SK-N-SH treated with all-trans-retinoic acid at 6 μM for 48 hours (cell line): Measurements from ENCODE around the gene NGFR.

ENCODE experiments used
- ATAC-seq: fragments of 200-7000 bp; cut with Tn5 transposase; 3 replicates; pipeline ENCODE4 v1.9.1; 2020; ENCODE audit warnings: mild to moderate bottlenecking, moderate library complexity
- ARNTL ChIP-seq: fragments of 450-650 bp; formaldehyde crosslinking; IDR thresholded peaks from 2 replicates; pipeline ENCODE4 v1.5.0; 2020; ENCODE audit warnings: low read depth, mild to moderate bottlenecking, moderate library complexity, borderline replicate concordance
- BACH2 ChIP-seq: fragments of 250-450 bp; sonication (Bioruptor Pico); IDR thresholded peaks from 2 replicates; pipeline ENCODE4 v1.9.0; 2021; ENCODE audit warnings: mild to moderate bottlenecking, borderline replicate concordance
- CSDC2 ChIP-seq: fragments of 250-450 bp; sonication (Bioruptor Pico); IDR thresholded peaks from 2 replicates; pipeline ENCODE4 v1.5.0; 2020; ENCODE audit warnings: mild to moderate bottlenecking, moderate library complexity
- ESRRG ChIP-seq: fragments of 250-450 bp; sonication (Bioruptor Pico); IDR thresholded peaks from 2 replicates; pipeline ENCODE4 v1.6.1; 2021; ENCODE audit warnings: mild to moderate bottlenecking
- GLIS3 ChIP-seq: fragments of 250-450 bp; sonication (Bioruptor Pico); IDR thresholded peaks from 2 replicates; pipeline ENCODE4 v1.5.0; 2020; ENCODE audit warnings: mild to moderate bottlenecking, moderate library complexity
- ISL1 ChIP-seq: fragments of 250-450 bp; sonication (Bioruptor Pico); IDR thresholded peaks from 2 replicates; pipeline ENCODE4 v2.1.2; 2022; ENCODE audit warnings: mild to moderate bottlenecking, moderate library complexity
- OSR1 ChIP-seq: fragments of 250-450 bp; sonication (Bioruptor Pico); IDR thresholded peaks from 2 replicates; pipeline ENCODE4 v1.8.0; 2022; ENCODE audit warnings: moderate library complexity, mild to moderate bottlenecking, inconsistent platforms
- PPARA ChIP-seq: fragments of 250-450 bp; sonication (Bioruptor Pico); IDR thresholded peaks from 2 replicates; pipeline ENCODE4 v1.5.0; 2020; ENCODE audit warnings: mild to moderate bottlenecking, borderline replicate concordance
- RARB ChIP-seq: fragments of 250-450 bp; sonication (Bioruptor Pico); IDR thresholded peaks from 2 replicates; pipeline ENCODE4 v1.8.0; 2021; ENCODE audit warnings: mild to moderate bottlenecking, moderate library complexity
- TCF4 ChIP-seq: fragments of 250-450 bp; sonication (Bioruptor Pico); IDR thresholded peaks from 2 replicates; pipeline ENCODE4 v1.8.0; 2021; ENCODE audit warnings: mild to moderate bottlenecking, moderate library complexity, borderline replicate concordance
- TOX ChIP-seq: fragments of 250-450 bp; sonication (Bioruptor Pico); IDR thresholded peaks from 2 replicates; pipeline ENCODE4 v1.8.0; 2021; ENCODE audit warnings: mild to moderate bottlenecking, moderate library complexity, borderline replicate concordance
- ZC3H10 ChIP-seq: fragments of 250-450 bp; sonication (Bioruptor Pico); IDR thresholded peaks from 2 replicates; pipeline ENCODE4 v1.5.1; 2021; ENCODE audit warnings: mild to moderate bottlenecking, moderate library complexity
- ZFP3 ChIP-seq: fragments of 250-450 bp; sonication (Bioruptor Pico); IDR thresholded peaks from 2 replicates; pipeline ENCODE4 v1.5.0; 2020; ENCODE audit warnings: mild to moderate bottlenecking, moderate library complexity
- ZNF565 ChIP-seq: fragments of 450-650 bp; formaldehyde crosslinking; conservative IDR thresholded peaks from 2 replicates; pipeline ENCODE4 v1.5.0; 2020; ENCODE audit warnings: low read depth, mild to moderate bottlenecking, moderate library complexity
- ZNF8 ChIP-seq: fragments of 450-650 bp; formaldehyde crosslinking; IDR thresholded peaks from 2 replicates; pipeline ENCODE4 v1.5.0; 2020; ENCODE audit warnings: mild to moderate bottlenecking, moderate library complexity
- TF ChIP-seq, protein P1 (sequence below): fragments of 250-450 bp; sonication (Bioruptor Pico); IDR thresholded peaks from 2 replicates; pipeline ENCODE4 v1.8.0; 2020; ENCODE audit warnings: mild to moderate bottlenecking, moderate library complexity, borderline replicate concordance
- TF ChIP-seq, protein P2 (sequence below): fragments of 250-450 bp; sonication (Bioruptor Pico); IDR thresholded peaks from 2 replicates; pipeline ENCODE4 v1.8.0; 2021; ENCODE audit warnings: low read depth, mild to moderate bottlenecking, moderate library complexity, borderline replicate concordance
- TF ChIP-seq, protein P3 (sequence below): fragments of 250-450 bp; sonication (Bioruptor Pico); IDR thresholded peaks from 2 replicates; pipeline ENCODE4 v1.5.1; 2021; ENCODE audit warnings: mild to moderate bottlenecking, moderate library complexity

Gene NGFR, protein sequence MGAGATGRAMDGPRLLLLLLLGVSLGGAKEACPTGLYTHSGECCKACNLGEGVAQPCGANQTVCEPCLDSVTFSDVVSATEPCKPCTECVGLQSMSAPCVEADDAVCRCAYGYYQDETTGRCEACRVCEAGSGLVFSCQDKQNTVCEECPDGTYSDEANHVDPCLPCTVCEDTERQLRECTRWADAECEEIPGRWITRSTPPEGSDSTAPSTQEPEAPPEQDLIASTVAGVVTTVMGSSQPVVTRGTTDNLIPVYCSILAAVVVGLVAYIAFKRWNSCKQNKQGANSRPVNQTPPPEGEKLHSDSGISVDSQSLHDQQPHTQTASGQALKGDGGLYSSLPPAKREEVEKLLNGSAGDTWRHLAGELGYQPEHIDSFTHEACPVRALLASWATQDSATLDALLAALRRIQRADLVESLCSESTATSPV

DNA sequence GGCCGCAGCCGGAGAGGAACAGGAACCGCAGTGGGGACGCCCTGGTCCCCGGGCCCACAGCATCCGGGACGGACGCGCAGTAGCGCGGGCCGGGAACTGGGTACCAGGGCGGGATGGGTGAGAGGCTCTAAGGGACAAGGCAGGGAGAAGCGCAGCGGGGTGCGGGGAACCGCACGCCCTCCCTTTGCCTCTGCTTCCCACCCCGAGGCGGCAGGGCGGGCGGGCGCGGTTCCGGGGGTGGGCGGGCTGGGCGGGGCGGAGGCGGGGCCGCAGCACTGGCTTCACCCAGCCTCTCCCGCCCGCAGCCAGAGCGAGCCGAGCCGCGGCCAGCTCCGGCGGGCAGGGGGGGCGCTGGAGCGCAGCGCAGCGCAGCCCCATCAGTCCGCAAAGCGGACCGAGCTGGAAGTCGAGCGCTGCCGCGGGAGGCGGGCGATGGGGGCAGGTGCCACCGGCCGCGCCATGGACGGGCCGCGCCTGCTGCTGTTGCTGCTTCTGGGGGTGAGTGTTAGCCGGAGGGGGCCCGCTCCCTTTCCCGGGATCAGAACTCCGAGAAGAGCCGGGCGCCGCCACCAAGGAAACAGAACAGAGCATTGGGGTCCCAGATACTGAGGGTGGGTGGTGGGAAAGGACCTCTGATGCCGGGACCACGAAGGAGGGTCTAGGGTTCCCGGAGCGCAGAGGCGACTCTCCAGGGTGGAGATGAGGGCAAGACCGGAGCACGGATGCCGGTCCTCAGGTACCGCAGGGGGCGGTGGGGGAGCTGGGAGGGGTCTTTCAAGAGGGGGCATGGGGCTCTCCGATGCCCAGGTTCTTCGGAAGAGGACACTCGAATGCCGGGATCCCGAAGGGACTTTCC is at the start of gene NGFR:
NGFR (plus strand) TSS at position 308 of the 856 bp plus-strand sequence; CDS start at position 433, 125 bp downstream.
- TF ChIP-seq, protein P1, sequence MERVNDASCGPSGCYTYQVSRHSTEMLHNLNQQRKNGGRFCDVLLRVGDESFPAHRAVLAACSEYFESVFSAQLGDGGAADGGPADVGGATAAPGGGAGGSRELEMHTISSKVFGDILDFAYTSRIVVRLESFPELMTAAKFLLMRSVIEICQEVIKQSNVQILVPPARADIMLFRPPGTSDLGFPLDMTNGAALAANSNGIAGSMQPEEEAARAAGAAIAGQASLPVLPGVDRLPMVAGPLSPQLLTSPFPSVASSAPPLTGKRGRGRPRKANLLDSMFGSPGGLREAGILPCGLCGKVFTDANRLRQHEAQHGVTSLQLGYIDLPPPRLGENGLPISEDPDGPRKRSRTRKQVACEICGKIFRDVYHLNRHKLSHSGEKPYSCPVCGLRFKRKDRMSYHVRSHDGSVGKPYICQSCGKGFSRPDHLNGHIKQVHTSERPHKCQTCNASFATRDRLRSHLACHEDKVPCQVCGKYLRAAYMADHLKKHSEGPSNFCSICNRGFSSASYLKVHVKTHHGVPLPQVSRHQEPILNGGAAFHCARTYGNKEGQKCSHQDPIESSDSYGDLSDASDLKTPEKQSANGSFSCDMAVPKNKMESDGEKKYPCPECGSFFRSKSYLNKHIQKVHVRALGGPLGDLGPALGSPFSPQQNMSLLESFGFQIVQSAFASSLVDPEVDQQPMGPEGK (CRISPR knock-in tag): no peak
- ATAC-seq: peak; percentile 46

DNA sequence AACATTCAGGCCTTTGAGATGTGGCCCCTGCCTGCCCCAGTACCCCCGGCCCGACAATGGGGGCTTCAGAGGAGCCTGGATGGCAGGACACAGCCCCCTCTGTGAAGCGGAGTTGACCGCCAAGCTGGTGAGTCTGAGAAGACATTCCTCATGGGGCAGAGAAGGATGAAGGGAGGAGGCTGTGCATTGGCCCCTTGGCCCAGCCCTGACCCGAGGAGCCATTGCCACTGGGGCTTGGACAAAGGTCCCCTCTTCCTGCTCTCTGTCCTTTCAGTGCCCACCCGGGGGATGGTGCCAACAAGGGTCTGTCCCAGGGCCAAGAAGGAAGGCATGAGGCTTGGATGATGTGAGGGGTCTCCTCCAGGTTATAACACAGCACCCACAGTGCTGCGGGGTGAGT is 49.5 kb upstream of the NGFR start:
- no peak for TF ChIP-seq TCF4 (CRISPR knock-in tag)
- no peak for TF ChIP-seq ESRRG
- no peak for TF ChIP-seq CSDC2
- TF ChIP-seq ZNF565 (CRISPR knock-in tag): no peak
- TF ChIP-seq BACH2 (CRISPR knock-in tag): no peak
- no peak for TF ChIP-seq ZC3H10 (CRISPR knock-in tag)
- TF ChIP-seq, protein P2, sequence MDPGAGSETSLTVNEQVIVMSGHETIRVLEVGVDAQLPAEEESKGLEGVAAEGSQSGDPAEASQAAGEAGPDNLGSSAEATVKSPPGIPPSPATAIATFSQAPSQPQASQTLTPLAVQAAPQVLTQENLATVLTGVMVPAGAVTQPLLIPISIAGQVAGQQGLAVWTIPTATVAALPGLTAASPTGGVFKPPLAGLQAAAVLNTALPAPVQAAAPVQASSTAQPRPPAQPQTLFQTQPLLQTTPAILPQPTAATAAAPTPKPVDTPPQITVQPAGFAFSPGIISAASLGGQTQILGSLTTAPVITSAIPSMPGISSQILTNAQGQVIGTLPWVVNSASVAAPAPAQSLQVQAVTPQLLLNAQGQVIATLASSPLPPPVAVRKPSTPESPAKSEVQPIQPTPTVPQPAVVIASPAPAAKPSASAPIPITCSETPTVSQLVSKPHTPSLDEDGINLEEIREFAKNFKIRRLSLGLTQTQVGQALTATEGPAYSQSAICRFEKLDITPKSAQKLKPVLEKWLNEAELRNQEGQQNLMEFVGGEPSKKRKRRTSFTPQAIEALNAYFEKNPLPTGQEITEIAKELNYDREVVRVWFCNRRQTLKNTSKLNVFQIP (CRISPR knock-in tag): no peak
- TF ChIP-seq, protein P1 (CRISPR knock-in tag): no peak
- TF ChIP-seq PPARA (CRISPR knock-in tag): no peak
- TF ChIP-seq TOX: no peak
- TF ChIP-seq ZNF8 (CRISPR knock-in tag): no peak
- no peak for ATAC-seq

DNA sequence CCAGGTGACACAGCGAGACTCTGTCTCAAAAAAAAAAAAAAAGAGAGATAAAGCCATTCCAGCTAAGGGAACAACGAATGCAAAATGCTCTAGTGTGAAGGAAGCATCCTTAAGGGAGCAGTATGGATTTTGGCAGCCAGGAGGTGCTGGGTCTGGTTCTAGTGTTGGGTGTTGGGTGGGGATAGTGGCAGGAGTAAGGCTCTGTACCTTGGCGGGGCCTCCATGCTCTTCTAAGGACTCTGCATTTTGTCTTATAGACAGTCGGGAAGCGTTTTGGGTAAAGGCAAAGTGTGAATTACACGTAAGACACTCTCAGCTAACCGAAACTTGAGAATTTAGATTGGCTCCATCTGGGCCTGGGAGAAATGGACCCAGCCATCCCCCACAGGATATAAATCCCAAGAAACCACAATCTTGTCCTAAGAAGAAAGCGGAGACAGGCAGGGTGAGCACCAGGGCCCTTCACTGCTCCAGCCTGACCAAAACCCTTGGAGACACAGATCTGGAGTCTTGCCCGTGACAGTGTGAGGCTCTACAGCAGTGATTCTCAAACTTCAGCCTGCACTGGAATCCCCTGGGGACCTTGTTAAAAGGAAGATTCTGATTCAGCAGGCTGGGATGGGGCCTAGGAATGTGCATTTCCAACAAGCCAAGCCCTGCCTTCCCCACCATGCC is 47.3 kb upstream of the NGFR start:
- no peak for ATAC-seq

More for the DNA sequence above, 47.3 kb upstream of the NGFR start:
- TF ChIP-seq PPARA (CRISPR knock-in tag) (no peak), ZNF8 (CRISPR knock-in tag) (no peak), CSDC2 (no peak), ISL1 (no peak), ARNTL (no peak), GLIS3 (CRISPR knock-in tag) (no peak), TCF4 (CRISPR knock-in tag) (no peak), OSR1 (CRISPR knock-in tag) (no peak), RARB (no peak), ZC3H10 (CRISPR knock-in tag) (no peak), ZFP3 (CRISPR knock-in tag) (no peak), ESRRG (no peak)
- TF ChIP-seq, protein P2 (CRISPR knock-in tag): no peak
- TF ChIP-seq, protein P3, sequence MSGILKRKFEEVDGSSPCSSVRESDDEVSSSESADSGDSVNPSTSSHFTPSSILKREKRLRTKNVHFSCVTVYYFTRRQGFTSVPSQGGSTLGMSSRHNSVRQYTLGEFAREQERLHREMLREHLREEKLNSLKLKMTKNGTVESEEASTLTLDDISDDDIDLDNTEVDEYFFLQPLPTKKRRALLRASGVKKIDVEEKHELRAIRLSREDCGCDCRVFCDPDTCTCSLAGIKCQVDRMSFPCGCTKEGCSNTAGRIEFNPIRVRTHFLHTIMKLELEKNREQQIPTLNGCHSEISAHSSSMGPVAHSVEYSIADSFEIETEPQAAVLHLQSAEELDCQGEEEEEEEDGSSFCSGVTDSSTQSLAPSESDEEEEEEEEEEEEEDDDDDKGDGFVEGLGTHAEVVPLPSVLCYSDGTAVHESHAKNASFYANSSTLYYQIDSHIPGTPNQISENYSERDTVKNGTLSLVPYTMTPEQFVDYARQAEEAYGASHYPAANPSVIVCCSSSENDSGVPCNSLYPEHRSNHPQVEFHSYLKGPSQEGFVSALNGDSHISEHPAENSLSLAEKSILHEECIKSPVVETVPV (CRISPR knock-in tag): no peak
- TF ChIP-seq, protein P1 (CRISPR knock-in tag): no peak
- TF ChIP-seq, all 23 proteins: peak for 0
